NOMO-1 (cell line): ENCODE results near the gene GNAI2.
"Not testable (repeated sequence)": the region's sequence is repeated elsewhere in the genome, so short reads cannot be mapped to it uniquely, and the experiment has no call there.

Experiments used
- DNase-seq, 2 experiments: peaks; one replicate each; lab custom pipeline; 2025; ENCODE audit not compliant: unreplicated experiment in 2 of 2; lab: John Stamatoyannopoulos, UW

The GNAI2 gene

DNA sequence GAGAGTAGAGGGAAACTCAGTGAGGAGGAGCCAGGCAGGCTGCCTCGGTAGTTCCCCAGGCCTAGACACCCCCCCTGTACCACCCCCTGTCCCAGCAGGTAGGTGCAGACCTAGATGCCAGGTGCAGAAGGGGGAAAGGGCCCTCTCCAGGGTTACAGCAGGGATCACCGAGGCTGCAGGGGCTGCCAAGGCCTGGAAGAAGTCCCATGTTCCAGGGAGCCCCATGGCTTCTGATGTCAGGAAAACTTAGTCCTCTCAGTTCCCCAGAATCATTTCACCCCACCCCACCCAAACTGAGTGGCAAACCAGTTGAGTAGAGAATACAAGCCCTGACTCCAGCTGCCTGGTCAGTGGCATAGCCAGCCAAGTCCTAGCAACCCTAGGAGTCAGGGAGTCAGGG is 25.5 kb downstream of the GNAI2 start:
- DNase-seq: no peak

DNA sequence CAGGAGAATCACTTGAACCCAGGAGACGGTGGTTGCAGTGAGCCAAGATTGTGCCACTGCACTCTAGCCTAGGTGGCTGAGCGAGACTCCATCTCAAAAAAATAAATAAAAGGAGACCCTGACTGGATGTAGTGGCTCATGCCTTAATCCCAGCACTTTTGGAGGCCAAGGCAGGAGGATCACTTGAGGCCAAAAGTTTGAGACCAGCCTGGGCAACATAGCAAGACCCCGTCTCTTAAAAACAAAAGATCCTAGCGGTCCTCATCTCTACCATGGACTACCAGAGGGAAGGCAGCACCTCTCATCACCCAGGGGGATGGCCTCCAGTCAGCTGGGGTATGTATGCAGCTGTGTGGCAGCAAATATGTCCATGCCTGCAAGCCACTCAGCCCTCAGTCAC is 26.2 kb downstream of the GNAI2 start:
- not testable (repeated sequence) for DNase-seq

DNA sequence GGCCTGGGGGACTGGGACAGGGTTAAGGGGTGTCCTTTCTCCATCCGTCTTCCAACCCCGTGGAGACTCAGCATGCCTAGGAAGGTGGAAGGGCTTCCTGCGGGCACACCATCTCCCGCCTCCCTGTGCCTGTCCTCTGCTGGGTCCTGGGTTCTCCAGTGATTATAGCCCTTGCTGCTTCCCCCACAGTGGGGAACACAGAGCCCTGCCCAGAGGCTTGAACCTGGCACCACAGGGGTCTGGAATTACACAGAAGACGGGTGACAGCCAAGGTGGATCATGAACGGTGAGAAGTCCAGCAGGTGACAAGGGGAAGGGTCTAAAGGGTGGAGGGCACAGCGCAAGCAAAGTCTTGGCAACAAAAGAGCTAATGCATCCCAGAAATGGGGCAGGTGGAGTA is 26.8 kb downstream of the GNAI2 start:
- DNase-seq: no peak

DNA sequence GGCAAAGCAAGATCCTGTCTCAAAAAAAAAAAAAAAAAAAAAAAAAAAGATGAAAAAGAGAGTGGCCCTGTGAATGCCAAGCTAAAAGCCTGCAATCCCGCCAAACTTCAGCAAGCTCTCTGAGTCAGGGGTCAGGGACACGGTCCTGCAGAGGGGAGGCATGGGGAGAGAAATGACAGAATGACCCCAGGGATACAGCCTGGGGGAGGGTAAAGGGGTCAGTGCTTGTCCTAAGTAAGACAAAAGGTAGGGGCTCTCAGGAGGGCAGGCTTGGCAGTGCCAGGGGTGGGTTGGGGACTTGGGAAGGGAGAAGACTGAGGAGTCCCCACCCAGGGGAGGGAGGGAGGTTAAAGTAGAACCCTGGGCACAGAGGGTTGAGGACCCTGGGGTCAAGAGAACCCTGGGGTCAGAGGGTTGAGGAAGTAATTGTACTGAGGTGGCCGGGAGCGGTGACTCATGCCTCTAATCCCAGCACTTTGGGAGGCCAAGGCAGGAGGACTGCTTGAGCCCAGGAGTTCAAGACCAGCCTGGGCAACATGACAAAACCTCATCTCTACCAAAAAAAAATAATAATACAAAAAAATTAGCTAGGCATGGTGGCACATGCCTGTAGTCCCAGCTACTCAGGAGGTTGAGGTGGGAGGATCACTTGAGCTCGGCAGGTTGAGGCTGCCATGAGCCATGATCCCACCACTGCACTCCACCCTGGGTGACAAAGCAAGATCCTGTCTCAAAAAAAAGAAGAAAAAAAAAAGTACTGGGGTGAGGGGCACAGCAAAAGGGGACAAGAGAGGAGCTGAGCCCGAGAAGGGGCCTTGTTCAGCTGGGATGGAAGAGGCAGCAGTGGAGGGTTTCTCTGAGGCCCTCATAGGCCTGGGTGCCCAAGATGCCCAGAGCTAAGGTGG is 27.7 kb downstream of the GNAI2 start:
- no peak for DNase-seq

DNA sequence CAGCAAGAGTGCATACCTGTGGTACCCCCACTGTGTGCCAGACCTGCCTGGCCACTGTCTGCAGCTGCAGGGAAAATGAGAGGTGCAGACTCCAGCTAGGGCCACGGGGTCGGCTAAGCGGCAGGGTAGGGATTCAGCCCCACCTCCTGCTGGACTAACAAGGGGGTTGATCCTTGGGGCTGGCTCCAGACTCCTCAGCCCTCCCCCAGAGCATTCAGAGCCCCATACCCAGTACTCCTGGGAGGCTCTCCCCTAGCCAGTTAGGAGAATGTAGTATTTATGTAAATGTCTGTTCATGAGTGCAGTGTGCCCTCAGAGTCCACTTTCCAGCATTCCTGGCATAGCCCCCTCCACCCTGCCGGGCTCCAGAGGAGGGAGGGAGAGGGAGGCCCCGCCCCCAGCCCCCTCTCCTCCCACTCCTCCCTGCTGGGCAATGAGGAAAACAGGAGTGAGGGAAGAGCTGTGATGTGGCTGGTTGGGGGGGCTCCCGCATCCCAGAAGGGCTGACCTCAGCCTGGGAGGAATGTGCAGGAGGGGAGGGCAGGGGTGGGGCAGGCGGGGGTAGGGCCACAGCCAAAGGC is 28.5 kb downstream of the GNAI2 start:
- DNase-seq: no peak

DNA sequence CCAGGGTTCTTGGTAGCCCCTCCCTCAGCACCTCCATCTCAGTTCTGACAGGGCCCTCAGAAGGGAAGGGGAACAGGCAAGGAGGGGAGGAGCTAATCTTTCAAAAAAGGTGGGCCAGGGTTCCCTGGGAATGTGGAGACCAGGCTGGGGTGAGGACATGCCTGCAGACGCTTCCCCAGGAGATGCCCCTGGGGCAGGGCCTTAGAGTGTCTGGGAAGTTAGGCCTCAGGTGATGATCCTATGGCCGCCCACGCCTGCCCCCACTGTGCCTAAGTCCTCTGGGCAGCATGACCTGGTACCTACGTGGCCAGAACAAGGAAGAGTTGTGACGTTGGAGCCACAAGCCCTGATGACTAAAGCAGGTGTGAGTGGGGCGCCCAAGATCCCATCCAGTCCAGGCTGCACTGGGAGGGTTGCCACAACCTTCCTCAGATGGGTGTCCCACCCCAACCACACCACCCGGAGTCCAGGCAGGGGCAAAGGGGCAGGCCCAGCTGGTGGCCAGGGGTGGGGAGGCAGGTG is 29.0 kb downstream of the GNAI2 start:
- DNase-seq: no peak

DNA sequence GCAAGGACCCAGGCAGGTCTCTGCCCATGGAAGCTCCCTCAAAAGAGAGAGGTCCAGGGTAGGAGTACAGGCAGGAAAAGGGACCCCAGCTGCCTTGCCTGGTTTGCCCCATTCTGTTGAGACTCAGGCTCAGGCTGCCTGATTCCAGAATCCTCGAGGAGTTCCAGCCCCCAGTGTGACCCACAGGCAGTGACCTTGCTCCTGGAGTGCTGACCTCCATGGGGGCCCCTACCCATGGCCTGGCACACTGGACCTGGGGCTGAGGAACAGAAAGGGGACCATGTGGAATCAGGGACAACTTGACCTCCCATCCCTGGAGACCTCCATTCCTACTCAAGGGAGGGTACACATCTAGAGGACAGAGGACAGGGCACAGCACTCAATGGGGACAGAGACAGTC is 29.6 kb downstream of the GNAI2 start:
- no peak for DNase-seq

DNA sequence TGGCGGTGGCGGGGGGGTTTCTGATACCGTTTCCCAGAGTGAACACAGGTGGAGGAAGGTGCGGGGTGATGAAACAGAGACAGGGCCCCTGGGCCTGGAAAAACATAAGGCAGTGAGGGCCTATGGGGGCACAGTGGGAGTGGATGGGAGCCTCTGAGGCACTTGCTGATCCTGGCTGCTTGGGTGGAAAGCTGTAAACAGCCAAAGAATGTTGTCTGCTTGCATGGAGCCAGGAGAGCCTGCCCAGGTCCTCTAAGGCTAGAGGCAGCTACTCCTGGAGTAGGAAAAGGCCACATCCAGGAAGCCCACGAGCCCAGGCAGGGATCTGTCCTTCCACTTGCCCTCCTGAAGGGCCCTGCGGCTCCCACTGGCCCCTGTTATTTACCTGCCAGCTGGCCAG is 30.0 kb downstream of the GNAI2 start:
- DNase-seq: no peak

DNA sequence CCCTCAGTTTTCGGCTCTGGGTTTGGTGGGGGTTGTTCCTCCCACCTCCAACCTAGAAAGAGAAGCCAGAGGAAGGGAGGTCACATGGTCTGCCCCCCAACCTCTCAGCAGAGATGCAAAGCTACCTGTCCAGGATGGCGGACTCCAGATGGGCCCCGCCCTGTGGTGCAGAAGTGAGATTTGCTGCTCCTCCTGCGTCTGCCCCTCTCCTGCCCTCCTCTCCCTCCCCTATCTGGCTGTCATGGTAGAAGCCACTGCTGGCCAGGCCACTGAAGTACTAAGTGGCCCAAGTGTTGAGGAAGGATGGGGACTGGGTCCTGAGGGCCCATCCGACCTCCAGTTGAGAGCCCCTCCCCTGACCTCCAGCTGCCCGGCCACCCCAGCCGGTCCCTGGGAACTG is 30.8 kb downstream of the GNAI2 start:
- DNase-seq: no peak

DNA sequence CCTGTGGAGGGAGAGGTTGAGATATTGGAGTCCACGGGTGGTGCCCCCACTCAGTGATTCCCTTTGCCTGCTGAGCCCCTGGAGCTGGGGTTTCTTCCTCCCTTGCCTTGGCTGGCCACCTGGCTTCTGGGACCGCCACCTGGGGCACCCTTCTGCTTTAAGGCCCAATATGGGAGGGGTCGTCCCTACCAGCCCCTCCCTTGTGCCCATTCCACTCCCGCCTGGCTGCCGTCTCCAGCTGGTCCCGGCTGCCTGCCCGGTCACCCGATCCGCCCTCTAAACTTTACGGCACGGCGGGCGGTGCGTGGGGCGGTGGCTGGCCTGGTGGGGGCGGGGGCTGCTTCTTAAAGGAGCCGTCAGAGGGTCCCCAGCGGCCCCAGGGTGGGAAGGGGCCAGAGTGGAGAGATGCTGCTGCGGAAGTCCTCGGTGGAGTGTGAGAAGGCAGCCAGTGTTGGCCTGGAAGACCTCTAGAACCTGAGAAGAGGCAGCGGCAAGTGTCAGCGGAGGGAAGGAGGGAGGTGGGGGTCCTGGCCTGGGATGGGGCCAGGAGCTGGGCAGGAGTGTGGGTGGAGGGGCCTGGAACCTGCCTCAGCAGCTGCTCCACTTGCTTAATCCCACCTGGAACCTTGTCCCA is 31.4 kb downstream of the GNAI2 start:
- no peak for DNase-seq

DNA sequence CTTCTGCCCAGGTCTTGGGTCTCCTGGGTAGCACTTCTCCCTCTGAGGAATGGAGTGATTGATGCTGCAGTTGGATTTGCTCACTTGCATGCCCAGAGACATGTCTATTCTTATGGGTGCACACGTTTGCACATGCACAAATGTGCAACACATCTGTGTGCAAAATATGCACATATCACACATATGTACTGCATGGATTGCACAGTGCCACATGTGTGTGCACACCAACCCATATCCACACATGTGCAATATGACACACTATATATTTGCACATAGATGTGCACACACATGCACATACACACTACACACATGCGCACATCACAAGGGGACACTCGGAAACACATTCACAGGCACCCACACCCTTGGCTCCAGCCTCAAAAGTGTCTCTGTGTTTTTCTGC is 32.3 kb downstream of the GNAI2 start:
- DNase-seq: no peak

DNA sequence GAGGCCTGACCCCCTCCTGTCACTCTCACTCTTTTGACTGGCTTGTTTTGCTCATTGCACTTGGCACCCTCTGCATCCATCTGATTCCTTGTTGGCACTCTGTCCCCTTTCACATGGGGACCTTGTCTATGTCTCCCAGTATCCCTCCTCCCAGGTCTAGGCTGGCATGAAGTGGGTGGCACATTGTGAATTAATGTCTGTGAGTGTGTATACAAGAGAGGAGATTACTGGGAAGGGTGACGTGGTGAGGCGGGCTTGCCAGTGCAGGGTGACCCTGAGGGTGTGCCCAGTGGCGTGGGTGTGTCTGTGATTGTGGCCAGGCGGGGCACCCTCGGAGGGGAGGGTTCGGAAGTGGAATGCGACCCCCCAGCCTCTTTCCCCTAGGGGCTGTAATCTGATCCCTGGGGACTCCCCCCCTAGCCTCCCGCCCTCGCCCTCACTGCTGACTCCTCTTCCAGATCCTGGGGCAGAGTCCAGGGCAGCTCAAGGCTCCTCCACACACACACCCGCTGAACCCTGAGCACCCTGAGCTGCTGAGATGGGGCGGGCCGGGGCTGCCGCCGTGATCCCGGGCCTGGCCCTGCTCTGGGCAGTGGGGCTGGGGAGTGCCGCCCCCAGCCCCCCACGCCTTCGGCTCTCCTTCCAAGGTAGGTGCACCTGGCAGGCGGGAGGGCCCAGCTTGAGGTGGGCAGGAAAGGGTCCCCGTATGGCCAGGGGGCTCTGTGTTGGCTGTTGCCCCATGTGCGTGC is 32.9 kb downstream of the GNAI2 start, which contains the start of gene SEMA3B:
TSS of gene SEMA3B (plus strand) at position 445 of the 749 bp plus-strand sequence. CDS start at position 539, 94 bp downstream.
- DNase-seq: no peak

DNA sequence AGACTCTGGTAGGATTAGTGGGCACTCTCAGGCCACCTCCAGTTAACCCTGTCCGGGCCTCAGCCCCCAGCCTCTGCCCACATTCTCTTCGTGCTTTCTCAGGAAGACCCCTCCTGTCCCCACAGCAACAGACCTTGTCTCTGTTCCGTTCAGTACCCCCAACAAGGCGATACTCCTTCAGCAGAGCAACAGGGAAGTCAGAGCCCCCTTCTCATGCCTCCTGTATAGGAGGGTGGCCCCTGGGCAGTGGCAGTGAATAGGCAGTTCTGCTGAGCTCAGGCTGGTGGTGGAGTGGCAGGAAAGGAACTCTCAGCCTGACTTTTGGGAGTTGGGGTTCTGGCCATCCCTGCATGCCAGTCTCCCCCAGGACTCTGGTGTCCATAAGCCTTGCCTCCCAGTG is 33.5 kb downstream of the GNAI2 start:
- no peak for DNase-seq

DNA sequence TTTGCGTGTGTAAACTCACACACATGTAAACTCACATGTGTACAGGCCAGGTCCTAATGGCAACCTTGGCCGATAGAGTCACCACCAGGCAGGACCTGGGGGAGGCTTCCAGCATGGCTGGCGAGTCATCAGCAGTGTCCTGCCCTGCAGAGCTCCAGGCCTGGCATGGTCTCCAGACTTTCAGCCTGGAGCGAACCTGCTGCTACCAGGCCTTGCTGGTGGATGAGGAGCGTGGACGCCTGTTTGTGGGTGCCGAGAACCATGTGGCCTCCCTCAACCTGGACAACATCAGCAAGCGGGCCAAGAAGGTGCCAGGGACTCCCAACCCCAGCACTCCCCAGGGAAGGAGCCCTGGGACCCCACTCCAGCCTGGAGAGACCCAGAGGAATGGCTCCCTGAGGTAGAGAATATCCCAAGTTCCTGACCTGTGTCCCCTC is 34.0 kb downstream of the GNAI2 start:
- DNase-seq: no peak

DNA sequence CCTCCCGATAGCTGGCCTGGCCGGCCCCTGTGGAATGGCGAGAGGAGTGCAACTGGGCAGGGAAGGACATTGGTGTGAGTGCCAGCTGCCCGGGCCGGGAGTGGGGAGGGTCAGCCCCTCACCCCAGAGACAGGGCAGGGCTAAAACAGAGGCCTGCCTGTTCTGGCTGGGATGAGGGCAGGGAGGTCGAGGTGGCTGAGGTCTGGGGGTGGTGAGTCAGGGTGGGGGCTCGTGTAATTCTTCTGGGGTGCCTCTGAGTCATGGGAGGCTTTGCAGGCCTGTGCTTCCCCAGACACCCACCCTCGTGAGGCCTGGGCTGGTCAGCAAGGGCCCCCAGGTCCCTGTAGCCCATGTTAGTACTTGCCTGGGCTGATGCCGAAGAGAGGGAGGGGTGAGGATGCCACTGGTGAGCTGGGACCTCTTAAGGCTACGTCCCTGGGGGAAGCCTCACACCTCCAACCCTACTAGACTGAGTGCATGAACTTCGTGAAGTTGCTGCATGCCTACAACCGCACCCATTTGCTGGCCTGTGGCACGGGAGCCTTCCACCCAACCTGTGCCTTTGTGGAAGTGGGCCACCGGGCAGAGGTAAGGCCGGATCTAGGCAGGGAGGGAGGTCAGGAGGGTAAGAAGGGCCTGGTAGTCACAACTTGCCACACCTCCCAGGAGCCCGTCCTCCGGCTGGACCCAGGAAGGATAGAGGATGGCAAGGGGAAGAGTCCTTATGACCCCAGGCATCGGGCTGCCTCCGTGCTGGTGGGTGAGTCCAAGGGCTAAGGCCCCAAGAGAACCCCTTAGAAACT is 34.6 kb downstream of the GNAI2 start:
- no peak for DNase-seq

DNA sequence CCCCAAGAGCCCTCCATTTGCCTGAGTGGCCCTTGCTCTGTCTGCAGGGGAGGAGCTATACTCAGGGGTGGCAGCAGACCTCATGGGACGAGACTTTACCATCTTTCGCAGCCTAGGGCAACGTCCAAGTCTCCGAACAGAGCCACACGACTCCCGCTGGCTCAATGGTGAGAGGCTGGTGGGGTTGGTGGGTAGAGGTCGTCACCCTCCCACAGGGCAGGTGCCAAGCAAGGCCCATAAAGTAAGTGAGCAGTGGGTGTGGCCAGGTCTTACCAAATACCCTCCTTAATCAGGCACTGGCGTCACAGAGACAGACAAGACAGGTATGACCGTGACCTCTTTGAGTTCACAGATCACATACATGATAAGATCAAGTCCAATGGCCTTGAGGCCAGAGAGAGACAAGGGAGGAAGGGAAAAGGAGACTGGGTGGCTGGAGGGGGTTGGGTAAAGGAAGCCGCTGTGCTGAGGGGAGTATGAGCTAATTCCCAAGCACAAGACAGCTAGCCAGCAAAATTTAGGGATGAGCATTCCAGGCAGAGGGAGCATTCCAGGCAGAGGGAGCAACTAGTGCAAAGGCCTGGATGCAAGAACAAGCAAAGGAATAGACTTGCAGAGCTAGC is 35.4 kb downstream of the GNAI2 start:
- DNase-seq: no peak

DNA sequence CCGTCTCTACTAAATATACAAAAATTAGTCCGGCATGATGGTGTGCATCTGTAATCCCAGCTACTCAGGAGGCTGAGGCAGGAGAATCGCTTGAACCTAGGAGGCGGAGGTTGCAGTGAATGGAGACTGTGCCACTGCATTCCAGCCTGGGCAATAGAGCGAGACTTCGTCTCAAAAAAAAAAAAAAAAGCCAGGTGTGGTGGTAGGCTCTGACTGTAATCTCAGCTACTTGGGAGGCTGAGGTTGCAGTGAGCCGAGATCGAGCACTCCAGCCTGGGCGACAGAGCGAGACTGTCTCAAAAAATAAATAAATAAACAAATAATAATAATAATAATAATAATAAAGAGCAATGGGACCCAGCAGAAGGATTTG is 36.5 kb downstream of the GNAI2 start:
- not testable (repeated sequence) for DNase-seq

DNA sequence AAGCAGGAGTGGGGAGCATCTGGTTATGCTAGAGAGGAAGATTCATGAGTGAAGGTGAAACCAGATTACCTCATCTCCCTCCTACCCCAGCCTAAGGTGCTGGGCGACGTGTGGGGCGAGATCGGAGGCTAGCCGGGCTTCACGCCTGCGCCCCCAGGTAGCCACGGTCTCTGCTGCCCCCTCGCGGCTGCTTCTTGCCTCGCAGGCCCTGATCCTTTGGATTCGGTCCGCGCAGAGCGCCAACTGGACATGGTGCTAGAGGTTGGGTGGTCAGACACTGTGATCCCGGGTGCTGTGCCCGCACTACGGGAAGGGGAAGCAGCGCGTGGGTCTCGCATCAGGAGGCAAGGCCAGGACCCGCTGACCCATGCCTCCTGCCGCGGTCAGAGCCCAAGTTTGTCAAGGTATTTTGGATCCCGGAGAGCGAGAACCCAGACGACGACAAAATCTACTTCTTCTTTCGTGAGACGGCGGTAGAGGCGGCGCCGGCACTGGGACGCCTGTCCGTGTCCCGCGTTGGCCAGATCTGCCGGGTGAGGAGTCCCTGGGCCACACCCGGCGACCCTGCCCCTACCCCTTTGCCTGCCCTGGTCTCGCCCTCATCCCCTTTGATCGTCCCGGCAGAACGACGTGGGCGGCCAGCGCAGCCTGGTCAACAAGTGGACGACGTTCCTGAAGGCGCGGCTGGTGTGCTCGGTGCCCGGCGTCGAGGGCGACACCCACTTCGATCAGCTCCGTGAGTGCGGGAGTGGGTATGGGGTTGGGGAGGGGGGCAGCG is 37.1 kb downstream of the GNAI2 start:
- DNase-seq: peak; percentile 77 to 84

DNA sequence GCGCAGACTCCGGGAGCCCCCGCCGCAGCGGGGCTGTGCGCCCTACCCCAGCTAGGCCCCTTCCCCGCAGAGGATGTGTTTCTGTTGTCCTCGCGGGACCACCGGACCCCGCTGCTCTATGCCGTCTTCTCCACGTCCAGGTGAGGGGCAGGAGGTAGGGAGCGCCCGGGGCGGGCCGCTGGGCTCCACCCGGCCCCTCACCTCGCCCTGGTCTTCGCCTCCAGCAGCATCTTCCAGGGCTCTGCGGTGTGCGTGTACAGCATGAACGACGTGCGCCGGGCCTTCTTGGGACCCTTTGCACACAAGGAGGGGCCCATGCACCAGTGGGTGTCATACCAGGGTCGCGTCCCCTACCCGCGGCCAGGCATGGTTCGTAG is 37.7 kb downstream of the GNAI2 start:
- no peak for DNase-seq
